ENCODE results near the gene EIF3L.

DNA sequence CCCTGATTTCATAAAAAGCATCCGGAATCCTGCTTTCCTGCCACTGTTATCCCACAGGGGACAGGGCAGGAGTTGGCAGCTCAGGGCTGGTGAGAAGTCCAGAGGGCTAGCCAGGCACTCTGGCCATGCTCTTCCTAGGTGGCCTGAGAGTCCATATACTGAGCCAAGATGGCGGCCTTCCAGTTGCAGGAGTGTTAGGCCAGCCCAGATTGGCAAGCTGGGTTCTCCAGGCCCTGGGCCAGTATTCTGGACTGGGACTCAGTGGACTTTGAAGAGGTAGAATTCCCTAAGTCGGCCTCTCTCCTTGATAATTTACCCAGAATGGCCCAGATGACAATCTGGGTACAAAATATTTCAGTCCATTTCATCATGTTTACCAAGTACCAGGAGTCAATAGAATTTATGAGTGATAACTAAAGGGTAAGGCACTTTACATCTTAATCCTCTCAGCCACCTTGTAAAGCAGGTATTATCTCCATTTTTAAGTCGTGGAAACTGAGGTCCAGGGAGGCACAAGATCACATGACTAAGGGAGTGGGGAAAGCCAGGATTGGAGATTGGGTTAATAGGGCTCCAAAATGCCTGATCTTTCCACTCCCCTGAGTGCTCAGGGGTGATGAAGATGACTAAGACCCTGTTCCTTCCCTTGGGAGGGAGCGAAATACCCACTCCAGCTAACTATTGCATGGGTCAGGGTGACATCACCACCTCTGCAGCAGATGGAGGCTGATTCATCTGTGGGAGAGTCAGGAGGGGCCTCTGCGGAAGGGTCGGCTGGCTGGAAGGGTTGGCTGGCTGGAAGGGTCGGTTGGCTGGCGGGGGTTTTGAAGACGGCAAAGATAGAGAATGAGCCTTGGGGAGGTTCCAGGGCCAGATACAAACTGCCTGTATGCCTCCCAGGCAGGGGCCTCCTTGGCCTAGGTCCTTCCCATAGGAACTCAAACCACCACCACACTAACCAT is 55.6 kb downstream of the EIF3L start:
- TF ChIP-seq, protein P1, sequence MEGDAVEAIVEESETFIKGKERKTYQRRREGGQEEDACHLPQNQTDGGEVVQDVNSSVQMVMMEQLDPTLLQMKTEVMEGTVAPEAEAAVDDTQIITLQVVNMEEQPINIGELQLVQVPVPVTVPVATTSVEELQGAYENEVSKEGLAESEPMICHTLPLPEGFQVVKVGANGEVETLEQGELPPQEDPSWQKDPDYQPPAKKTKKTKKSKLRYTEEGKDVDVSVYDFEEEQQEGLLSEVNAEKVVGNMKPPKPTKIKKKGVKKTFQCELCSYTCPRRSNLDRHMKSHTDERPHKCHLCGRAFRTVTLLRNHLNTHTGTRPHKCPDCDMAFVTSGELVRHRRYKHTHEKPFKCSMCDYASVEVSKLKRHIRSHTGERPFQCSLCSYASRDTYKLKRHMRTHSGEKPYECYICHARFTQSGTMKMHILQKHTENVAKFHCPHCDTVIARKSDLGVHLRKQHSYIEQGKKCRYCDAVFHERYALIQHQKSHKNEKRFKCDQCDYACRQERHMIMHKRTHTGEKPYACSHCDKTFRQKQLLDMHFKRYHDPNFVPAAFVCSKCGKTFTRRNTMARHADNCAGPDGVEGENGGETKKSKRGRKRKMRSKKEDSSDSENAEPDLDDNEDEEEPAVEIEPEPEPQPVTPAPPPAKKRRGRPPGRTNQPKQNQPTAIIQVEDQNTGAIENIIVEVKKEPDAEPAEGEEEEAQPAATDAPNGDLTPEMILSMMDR (IDR thresholded peaks at IDR 0.05; ENCODE audit: low read depth, low read length) = no peak
- TF ChIP-seq POLR2A (IDR thresholded peaks at IDR 0.05; ENCODE audit: extremely low read depth, insufficient read length) (no peak), MYC (IDR thresholded peaks at IDR 0.05; ENCODE audit: low read depth, low read length) (peak; percentile 36; the same call in 1 of the 2 replicates)
- TF ChIP-seq, protein P2, sequence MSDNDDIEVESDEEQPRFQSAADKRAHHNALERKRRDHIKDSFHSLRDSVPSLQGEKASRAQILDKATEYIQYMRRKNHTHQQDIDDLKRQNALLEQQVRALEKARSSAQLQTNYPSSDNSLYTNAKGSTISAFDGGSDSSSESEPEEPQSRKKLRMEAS (IDR thresholded peaks at IDR 0.05; ENCODE audit: low read depth, low read length) = no peak

All from NB4 (cell line).